ENCODE results near the gene PLEKHG4.

PLEKHG4 gene

GRCh38 chr16:67249178-67250044, 29.9 kb upstream of the PLEKHG4 start:
- TF ChIP-seq CTCF (IDR thresholded peaks at IDR 0.05; ENCODE audit: control insufficient read depth, insufficient read depth, low read depth, low read length, missing control alignments), result no peak
- no peak for DNase-seq (ENCODE audit: low read depth)
- H3K4me3 ChIP-seq (ENCODE audit: control insufficient read depth, low read depth, low read length), result peak overlapping the region; percentile 45

- DNase-seq (ENCODE audit: low read depth), result no peak
- TF ChIP-seq CTCF (IDR thresholded peaks at IDR 0.05; ENCODE audit: control insufficient read depth, insufficient read depth, low read depth, low read length, missing control alignments), result no peak
- no peak overlapping the region for H3K4me3 ChIP-seq (ENCODE audit: control insufficient read depth, low read depth, low read length)
Measured at GRCh38 chr16:67250045-67250327, 29.3 kb upstream of the PLEKHG4 start.

- TF ChIP-seq CTCF (IDR thresholded peaks at IDR 0.05; ENCODE audit: control insufficient read depth, insufficient read depth, low read depth, low read length, missing control alignments), result no peak
- no peak for DNase-seq (ENCODE audit: low read depth)
- H3K4me3 ChIP-seq (ENCODE audit: control insufficient read depth, low read depth, low read length), result no peak overlapping the region
Measured at GRCh38 chr16:67252609-67253497, 26.5 kb upstream of the PLEKHG4 start.

GRCh38 chr16:67254801-67255552, 24.4 kb upstream of the PLEKHG4 start:
- no peak overlapping the region for H3K4me3 ChIP-seq (ENCODE audit: control insufficient read depth, low read depth, low read length)
- no peak for DNase-seq (ENCODE audit: low read depth)
- no peak for TF ChIP-seq CTCF (IDR thresholded peaks at IDR 0.05; ENCODE audit: control insufficient read depth, insufficient read depth, low read depth, low read length, missing control alignments)

- no peak overlapping the region for H3K4me3 ChIP-seq (ENCODE audit: control insufficient read depth, low read depth, low read length)
- no peak for DNase-seq (ENCODE audit: low read depth)
- no peak for TF ChIP-seq CTCF (IDR thresholded peaks at IDR 0.05; ENCODE audit: control insufficient read depth, insufficient read depth, low read depth, low read length, missing control alignments)
Measured at GRCh38 chr16:67255553-67256221, 23.6 kb upstream of the PLEKHG4 start.

- DNase-seq (ENCODE audit: low read depth), result no peak
- no peak overlapping the region for H3K4me3 ChIP-seq (ENCODE audit: control insufficient read depth, low read depth, low read length)
- TF ChIP-seq CTCF (IDR thresholded peaks at IDR 0.05; ENCODE audit: control insufficient read depth, insufficient read depth, low read depth, low read length, missing control alignments), result no peak
Measured at GRCh38 chr16:67256701-67257230, 22.6 kb upstream of the PLEKHG4 start.

Data from AG09309 (cell line).